HPDE6-E6E7 (cell line): ENCODE measurements around the gene WWP2.
A peak's percentile ranks its signal among the peaks of the same experiment; 100 is the strongest.

ENCODE experiments used
- DNase-seq: peaks from one replicate; pipeline ENCODE4 v3.0.0; 2011; ENCODE audit warnings: missing footprints; ENCODE audit errors: extremely low spot score

The WWP2 gene

GRCh38 chr16:69858191-69859104, 96.3 kb downstream of the WWP2 start:
- DNase-seq, result no peak

DNA sequence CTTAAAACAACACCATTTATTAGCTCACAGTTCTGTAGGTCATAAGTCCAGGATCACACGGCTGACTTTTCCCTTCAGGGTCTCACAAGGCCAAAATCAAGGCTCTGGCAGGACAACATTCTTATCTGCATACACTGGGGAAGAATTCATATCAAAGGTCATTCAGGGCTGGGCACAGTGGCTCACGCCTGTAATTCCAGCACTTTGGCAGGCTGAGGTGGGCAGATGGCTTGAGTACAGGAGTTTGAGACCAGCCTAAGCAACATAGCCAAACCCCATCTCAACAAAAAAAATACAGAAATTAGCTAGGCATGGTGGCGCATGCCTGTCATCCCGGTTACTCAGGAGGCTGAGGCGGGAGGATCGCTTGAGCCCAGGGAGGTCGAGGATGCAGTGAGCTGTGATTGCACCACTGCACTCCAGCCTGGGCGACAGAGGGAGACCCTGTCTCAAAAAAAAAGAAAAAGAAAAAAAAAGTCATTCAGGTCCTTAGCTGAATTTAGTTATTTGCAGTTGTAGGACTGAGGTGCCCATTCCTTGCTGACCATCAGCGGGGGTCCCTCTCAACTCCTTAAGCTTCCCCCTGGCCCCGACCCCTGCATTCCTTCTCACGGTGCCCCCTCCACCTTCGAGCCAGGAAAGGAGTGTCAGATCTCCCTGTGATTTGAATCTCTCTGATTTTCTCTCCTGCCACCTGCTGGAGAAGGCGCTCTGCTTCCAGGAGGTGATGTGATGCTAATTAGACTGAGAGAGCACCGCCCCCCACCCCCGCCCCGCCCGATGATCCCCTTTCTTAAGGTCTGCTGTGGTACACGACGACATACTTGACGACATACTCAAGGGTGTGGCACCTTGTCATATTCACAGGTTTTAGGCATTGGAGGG, 97.2 kb downstream of the WWP2 start:
- peak; percentile 50 for DNase-seq

GRCh38 chr16:69860233-69861231, 98.4 kb downstream of the WWP2 start:
- DNase-seq, result no peak

- no peak for DNase-seq
Observed at GRCh38 chr16:69861292-69862030, 99.3 kb downstream of the WWP2 start.

DNA sequence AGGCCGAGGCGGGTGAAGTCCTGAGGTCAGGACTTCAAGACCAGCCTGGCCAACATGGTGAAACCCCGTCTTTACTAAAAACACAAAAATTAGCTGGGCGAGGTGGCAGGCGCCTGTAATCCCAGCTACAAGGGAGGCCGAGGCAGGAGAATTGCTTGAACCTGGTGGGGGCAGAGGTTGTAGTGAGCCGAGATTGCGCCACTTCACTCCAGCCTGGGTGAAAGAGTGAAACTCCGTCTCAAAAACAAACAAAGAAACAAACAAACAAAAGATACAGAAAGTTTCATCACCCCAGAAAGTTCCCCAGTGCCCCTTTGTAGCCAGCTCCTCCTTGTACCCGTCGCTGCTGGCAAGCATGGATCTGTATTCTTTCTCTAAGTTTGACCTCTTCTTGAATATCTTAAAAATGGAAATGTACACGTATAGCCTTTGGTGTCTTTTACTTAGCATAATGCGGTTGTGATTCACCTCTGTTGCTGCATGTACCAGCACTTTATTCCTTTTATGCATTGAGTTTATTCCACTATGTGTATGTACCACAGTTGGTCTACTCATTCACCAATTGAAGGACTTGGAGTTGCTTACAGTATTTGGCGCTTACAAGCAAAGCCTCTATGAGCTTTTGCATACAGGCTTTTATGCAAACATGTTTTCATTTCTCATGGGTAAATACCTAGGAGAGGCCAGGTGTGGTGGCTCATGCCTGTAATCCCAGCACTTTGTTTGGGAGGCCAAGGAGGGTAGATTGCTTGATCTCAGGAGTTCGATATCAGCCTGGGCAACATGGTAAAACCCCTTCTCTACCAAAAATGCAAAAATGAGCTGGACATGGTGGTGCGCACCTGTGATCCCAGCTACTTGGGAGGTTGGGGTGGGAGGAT, 101.5 kb downstream of the WWP2 start:
- no peak for DNase-seq

GRCh38 chr16:69865701-69866100, 103.6 kb downstream of the WWP2 start:
- no peak for DNase-seq

DNA sequence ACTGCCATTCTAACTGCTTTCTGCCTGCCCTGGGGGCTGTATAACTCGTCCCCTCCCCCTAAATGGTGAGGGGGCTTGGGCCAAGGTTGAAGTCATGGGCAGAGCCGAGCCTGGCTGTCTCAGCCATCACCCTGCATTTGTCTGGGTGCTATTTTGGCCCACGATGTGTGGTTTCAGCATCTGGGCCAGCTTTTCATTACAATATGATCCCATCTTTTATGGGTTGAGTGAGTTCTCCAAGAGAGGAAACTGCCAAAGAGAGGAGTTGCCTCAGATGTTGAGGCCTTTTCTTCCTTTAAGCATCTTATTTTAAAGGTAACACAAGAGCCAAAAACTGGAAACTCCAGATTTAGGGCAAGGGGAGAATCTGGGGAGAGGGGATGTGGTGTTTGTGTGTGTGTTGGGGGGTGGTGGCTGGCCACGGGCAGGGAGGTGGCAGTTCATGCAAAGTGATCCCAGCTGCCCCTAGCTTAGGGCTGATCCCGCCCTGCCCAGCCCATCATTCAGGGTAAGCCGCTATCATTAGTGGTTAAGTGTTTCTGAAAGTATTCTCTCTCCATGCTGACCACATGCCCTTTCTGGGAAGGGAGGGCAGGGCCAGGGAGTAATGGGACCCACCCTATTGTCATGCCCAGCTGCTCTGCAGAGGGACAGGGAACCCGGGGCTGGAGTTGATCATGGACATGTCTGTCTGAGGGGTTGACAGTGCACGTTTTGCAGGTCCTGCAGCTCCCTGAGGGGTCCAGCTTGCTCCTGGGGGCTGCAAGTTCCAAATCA, 105.8 kb downstream of the WWP2 start:
- no peak for DNase-seq

GRCh38 chr16:69870761-69871160, 108.6 kb downstream of the WWP2 start:
- no peak for DNase-seq

GRCh38 chr16:69871708-69872107, 109.6 kb downstream of the WWP2 start:
- DNase-seq, result no peak

GRCh38 chr16:69872888-69873287, 110.8 kb downstream of the WWP2 start:
- DNase-seq, result no peak

DNA sequence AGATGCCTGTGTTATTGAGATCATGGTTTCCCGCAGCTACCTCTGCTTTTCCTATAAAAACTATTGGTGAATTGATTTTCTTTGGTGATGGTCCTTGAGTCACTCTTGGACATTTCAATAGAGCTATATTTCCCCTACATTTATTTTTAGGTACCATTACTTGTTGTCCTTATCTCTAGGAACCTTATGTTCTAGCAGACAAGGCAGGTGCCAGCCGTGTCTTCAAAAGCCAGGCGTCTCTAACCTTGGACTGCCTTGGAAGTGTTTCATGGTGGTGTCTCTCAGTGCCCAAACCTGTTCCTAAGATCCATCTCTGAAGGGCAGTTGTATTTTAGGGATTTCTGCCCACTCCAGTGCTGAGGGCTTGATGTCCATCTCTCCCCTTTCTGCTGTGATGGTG, 111.7 kb downstream of the WWP2 start:
- no peak for DNase-seq

DNA sequence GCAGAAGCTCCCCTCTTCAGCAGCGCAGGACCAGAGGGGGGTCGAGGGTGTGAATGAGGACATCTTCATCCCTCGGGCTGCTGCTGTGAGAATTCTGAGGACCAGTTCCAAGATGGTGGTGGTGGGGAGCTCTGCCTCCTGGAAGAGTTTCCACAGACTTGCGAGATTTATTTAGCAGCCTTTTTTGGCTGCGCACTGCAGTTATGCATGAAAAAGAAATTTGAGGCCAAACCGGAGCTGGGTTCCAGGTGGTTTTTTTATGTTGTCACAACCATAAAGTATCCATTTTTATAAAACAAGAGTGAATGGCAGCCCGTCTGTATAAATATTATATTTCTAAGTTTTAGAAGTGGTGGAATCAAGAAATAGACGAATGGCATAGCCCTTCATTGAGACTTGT, 112.1 kb downstream of the WWP2 start:
- DNase-seq, result no peak

GRCh38 chr16:69880640-69881133, 118.6 kb downstream of the WWP2 start:
- DNase-seq, result no peak

DNA sequence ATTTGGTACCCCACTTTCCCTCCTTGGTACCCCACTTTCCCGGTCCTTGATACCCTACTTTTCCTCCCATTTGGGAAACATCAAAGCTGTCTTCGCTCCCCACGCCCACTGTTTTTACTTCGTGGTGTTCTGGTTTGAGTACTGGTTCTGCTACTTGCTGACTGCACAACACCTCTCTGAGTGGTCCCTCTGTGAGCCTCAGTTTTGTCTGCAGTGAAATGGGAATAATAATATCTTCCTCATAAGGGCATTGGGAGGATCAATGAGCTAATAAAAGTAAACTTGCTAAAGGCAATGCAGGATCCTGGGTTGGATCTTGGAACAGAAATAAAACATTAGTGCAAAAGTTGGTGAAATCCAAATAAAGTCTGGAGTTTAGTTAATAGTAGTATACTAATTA, 119.0 kb downstream of the WWP2 start:
- no peak for DNase-seq

GRCh38 chr16:69883744-69884143, 121.6 kb downstream of the WWP2 start:
- no peak for DNase-seq

DNA sequence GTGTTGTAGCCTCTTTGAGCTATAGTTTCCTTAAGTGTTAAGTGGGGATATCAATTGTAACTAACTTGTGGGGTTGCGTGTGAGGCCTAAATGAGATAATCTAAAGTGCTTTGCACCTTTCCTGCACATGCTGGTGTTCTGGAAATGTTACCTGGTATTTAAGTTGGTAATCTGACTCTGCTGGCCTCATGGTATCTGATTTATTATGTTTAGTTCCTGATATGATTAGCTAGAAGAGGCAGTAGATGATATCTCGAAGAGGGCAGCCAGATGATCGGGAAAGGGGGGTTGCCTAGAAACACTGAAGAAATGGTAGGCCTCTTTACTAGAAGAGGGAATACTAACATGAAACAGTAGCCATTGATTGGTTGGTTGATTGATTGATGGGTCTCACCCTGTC, 123.6 kb downstream of the WWP2 start:
- DNase-seq, result no peak

DNA sequence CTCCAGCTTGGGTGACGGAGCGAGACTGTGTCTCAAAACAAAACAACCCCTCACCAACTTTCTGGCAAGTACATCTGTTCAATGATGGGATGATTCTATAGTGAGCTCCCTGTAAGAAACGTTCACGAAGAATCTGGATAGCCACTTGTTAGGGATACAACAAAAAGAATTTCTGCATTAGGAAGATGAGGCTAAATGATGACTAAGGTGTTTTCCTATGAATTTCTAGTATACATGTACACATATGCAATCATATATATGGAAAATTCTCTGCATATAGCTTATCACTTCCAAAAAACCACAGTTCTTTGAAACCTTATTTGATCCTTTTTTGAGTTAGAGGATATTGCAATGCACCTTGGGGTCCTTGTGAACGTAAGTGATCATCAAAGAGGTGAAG, 124.6 kb downstream of the WWP2 start:
- no peak for DNase-seq

DNA sequence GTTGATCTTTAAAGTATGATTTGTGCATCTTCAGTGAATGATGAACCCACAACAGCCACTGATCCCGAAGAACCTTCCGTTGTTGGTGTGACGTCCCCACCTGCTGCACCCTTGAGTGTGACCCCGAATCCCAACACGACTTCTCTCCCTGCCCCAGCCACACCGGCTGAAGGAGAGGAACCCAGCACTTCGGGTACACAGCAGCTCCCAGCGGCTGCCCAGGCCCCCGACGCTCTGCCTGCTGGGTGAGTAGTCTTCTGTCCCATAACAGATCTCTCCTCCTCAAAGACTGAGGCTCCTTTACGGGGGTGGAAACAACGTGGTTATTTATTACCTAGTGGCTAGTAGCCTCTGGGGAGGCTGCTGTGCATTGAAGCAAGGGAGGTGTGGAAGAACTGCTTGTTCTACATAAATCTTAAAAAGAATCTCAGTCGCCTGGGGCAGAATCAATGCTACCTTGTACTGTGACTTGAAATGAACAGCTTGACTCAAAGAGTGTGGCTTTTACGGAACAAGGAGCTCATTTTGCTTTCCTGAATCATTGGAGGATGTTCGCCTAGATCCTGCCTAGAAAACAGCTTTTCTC, 126.0 kb downstream of the WWP2 start:
- DNase-seq, result no peak
